Transverse colon (tissue), 4 donors: Measurements from ENCODE around the gene SSU72. TPM values are rescaled to one million over a fixed set of nuclear protein-coding genes. Genes with fewer than 3 reads are reported as not detected.

Source experiments
- DNase-seq: peaks from one replicate; pipeline ENCODE4 v3.0.0-alpha.2; 2019
- H3K27ac ChIP-seq, 4 donors: fragments of 200-600 bp; sonication (generic); 2 replicates each; pipeline ENCODE4 v1.5.1; 2016 to 2018; ENCODE audit warnings: inconsistent platforms in 4 of 4
- H3K27me3 ChIP-seq: fragments of 200-600 bp; sonication (generic); 2 replicates; pipeline ENCODE4 v1.5.1; 2017; ENCODE audit warnings: inconsistent platforms
- H3K36me3 ChIP-seq, 4 donors: fragments of 200-600 bp; sonication (generic); 2 replicates each; pipeline ENCODE4 v1.5.1; 2017 to 2019; ENCODE audit warnings: inconsistent platforms in 4 of 4
- H3K4me1 ChIP-seq, 4 donors: fragments of 200-600 bp; sonication (generic); 2 replicates each; pipeline ENCODE4 v1.5.1; 2017 to 2020; ENCODE audit warnings: inconsistent platforms in 4 of 4
- H3K4me3 ChIP-seq, 4 donors: fragments of 200-600 bp; sonication (generic); 1 replicate in 1 of 4; 2 replicates in 3 of 4; pipeline versions ENCODE4 v1.5.1 to v1.6.1; 2017 to 2019; ENCODE audit warnings: inconsistent platforms in 4 of 4
- H3K9me3 ChIP-seq, 2 donors: fragments of 200-600 bp; sonication (generic); 2 replicates each; pipeline ENCODE4 v1.5.1; 2017 to 2019; ENCODE audit warnings: inconsistent platforms in 2 of 2
- CTCF ChIP-seq, 5 experiments: fragments of 200-600 bp in 3 of 5; fragments of 450-650 bp in 2 of 5; sonication (generic) in 3 of 5; IDR thresholded peaks; 1 replicate in 2 of 5; 2 replicates in 3 of 5; pipeline ENCODE4 v1.5.1; 2016 to 2017; ENCODE audit warnings: antibody characterized with exemption in 5 of 5, inconsistent platforms in 3 of 5, mild to moderate bottlenecking in 2 of 5, moderate library complexity in 1 of 5
- EP300 ChIP-seq: sonication (generic); formaldehyde crosslinking; IDR thresholded peaks from one replicate; pipeline ENCODE4 v1.6.1; 2017; ENCODE audit warnings: antibody characterized with exemption, low read depth
- POLR2A ChIP-seq: fragments of 450-650 bp; IDR thresholded peaks from one replicate; pipeline ENCODE4 v1.6.1; 2016; ENCODE audit warnings: antibody characterized with exemption, mild to moderate bottlenecking, moderate library complexity
- POLR2AphosphoS5 ChIP-seq, 3 donors: sonication (generic); formaldehyde crosslinking; IDR thresholded peaks; one replicate each; pipeline ENCODE4 v1.6.1; 2016; ENCODE audit warnings: antibody characterized with exemption in 3 of 3
- WGBS, 2 donors: methylation state at CpG; one replicate each; pipeline ENCODE4 v1.1.5; 2018; ENCODE audit warnings: low coverage in 1 of 2; 5-methylcytosine and 5-hydroxymethylcytosine counted together
- in situ Hi-C, 4 donors: fragments of 200-750 bp; cut with MboI; loops; one replicate each; pipeline versions ENCODE4 v1.15.0 to v1.15.1; 2017; ENCODE audit warnings: low sequenced_read_pairs in 3 of 4, low pct_ligation_motif_present in 1 of 4, low pct_unique_long_range_greater_than_20kb in 1 of 4
- intact Hi-C: fragments of 100-400 bp; cut with DNase I; formaldehyde crosslinking; loops from one replicate; pipeline ENCODE4 v1.15.1; 2023; ENCODE audit warnings: low total_unique reads
- total RNA-seq, 4 donors: library from RNA; depleted of rRNA; stranded (reverse); fragments of >200 nt; gene quantifications; one replicate each; pipeline ENCODE4 v1.1.0, GENCODE V29; 2016

Gene SSU72
- total RNA-seq, 4 donors from 2014 or later, result 95.0 to 162 (median 136) TPM

GRCh38 chr1:1538334-1538733 lies 36.3 kb downstream of the SSU72 start:
- in situ Hi-C loops (no loop called here), intact Hi-C loops (no loop called here)
- peaks cover 5 to 19% (median 12%) of the 10 kb centered on the region in 4 donors for H3K4me1 ChIP-seq
- no peak overlapping the region for H3K27ac ChIP-seq
- no peak overlapping the region for H3K4me3 ChIP-seq
- peaks cover 9% of the 10 kb centered on the region for H3K27me3 ChIP-seq
- no peaks in the 10 kb centered on the region for H3K36me3 ChIP-seq
- no peak for DNase-seq
- 87 to 100% methylated on average over 2 to 21 of the region's 23 CpGs for WGBS, 2 donors
- TF ChIP-seq POLR2AphosphoS5 (IDR thresholded peaks at IDR 0.05), result no peak
- no peaks in the 10 kb centered on the region for H3K9me3 ChIP-seq

DNA sequence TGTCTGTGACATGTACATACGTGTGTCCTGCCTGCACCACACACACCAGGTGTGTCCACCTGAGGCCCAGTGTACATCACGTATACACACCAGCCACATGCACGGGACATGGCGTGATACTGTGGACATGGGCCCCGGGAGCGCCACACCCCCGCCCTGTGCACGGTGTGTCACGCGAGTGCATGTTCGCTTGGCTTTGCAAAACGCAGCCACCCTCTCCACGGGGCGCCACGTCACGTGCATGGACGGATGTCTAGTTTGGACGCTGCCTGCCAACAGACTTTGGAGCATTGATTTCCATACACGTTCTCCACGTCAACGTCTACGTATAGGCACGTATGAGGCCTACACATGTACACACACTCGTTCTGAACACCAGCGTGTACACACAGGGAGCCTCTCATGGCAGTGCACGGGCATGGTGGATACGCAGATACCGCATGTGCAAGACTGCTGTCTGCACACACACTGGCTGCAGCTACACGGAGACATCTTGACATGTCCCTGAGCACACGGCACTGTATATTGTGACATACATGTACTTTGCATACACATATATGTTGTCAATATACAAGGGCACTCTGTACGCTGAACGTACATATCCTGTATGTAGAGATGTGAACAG lies 36.9 kb downstream of the SSU72 start:
- 95% methylated on average over 18 to 32 of the region's 32 CpGs for WGBS, 2 donors
- in situ Hi-C loops, result no loop called here
- Histone ChIP-seq H3K4me3 (no peak overlapping the region), H3K36me3 (no peaks in the 10 kb centered on the region), H3K9me3 (no peaks in the 10 kb centered on the region), H3K27me3 (peaks cover 9% of the 10 kb centered on the region), H3K27ac (no peak overlapping the region), H3K4me1 (peaks cover 5 to 19% (median 12%) of the 10 kb centered on the region in 4 donors)
- DNase-seq, result no peak
- TF ChIP-seq EP300 (no peak), POLR2AphosphoS5 (IDR thresholded peaks at IDR 0.05) (no peak), CTCF (IDR thresholded peaks at IDR 0.05) (no peak)
- intact Hi-C loops, result no loop called here

GRCh38 chr1:1536938-1537546 lies 37.6 kb downstream of the SSU72 start:
- in situ Hi-C loops, result no loop called here
- TF ChIP-seq CTCF (IDR thresholded peaks at IDR 0.05) (no peak), POLR2AphosphoS5 (IDR thresholded peaks at IDR 0.05) (no peak), POLR2A (no peak), EP300 (no peak)
- no peak overlapping the region for H3K27ac ChIP-seq
- peaks cover 9% of the 10 kb centered on the region for H3K27me3 ChIP-seq
- no peak for DNase-seq
- H3K36me3 ChIP-seq, result no peaks in the 10 kb centered on the region
- no peak overlapping the region for H3K4me3 ChIP-seq
- H3K9me3 ChIP-seq, result peaks cover 0 to under 1% of the 10 kb centered on the region in 2 donors
- intact Hi-C loops, result no loop called here
- 83 to 100% methylated on average over 1 to 15 of the region's 15 CpGs for WGBS, 2 donors
- peaks cover 5 to 19% (median 12%) of the 10 kb centered on the region in 4 donors for H3K4me1 ChIP-seq

DNA sequence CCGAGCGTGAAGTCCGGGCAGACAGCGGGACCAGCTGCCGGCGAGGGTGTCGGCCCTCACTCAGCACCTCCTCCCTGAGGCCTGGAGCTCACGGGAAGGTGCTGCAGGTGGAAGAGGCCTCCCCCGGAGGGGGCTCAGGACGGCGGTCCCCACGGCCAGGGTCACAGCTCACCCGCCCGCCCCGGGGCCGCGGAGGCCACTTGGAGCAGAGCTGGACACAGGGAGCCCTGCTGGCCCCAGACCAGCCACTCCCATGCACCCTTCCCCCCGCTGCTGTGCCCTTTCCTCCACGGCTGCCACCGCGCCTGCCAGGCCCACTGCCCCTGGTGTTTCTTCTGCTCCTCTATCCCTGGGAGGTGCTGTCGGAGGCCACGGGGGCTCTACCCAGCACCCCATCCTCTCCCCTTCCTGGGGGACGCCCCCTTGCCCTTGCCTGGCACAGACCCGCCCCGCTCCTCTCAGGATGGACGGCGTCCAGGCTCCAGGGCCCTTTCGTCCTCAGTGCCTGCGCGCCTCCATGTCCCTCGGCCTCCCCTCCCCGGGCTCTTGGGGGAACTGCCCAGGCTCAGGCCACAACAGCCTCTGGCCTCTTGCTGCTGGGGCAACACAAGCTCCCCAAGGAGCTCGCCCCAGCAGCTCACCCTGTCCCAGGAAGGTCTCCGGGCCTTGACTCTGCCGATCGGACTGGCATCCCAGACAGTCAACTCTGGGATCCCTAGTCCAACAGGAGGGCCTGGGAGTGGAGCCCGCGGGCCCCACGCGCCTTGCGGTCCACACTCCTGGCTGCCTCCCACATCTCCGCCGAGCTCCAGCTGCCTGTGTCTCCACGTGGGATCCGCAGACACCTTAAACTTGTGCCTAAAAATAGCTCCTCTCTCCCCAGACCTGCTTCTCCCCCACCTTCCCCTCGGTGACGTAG lies 38.4 kb downstream of the SSU72 start:
- intact Hi-C loops, result no loop called here
- 81 to 100% methylated on average over 1 to 47 of the region's 48 CpGs for WGBS, 2 donors

More for the DNA sequence above, 38.4 kb downstream of the SSU72 start:
- peaks cover 5 to 19% (median 12%) of the 10 kb centered on the region in 4 donors for H3K4me1 ChIP-seq
- peaks cover 2 to 5% of the 10 kb centered on the region in 2 donors for H3K9me3 ChIP-seq
- H3K27ac ChIP-seq, result no peak overlapping the region
- H3K4me3 ChIP-seq, result no peak overlapping the region
- in situ Hi-C loops, result no loop called here
- no peaks in the 10 kb centered on the region for H3K36me3 ChIP-seq
- H3K27me3 ChIP-seq, result peaks cover 9% of the 10 kb centered on the region
- no peak for TF ChIP-seq POLR2A
- no peak for TF ChIP-seq POLR2AphosphoS5 (IDR thresholded peaks at IDR 0.05)
- no peak for TF ChIP-seq EP300
- TF ChIP-seq CTCF (IDR thresholded peaks at IDR 0.05), result no peak
- DNase-seq, result no peak
